NCI-H526 treated with DMSO at 0.1 percent for 48 hours (cell line): ENCODE data around the gene NCAM2.

Source experiments
- DNase-seq: peaks from one replicate; lab custom pipeline; 2025; lab: John Stamatoyannopoulos, UW

Gene NCAM2

GRCh38 chr21:21175798-21176334 is 177.7 kb downstream of the NCAM2 start:
- DNase-seq: no peak

GRCh38 chr21:21177353-21177986 is 179.3 kb downstream of the NCAM2 start:
- DNase-seq: no peak

- DNase-seq: no peak
Observed at GRCh38 chr21:21179619-21180298, 181.6 kb downstream of the NCAM2 start.

GRCh38 chr21:21182401-21183010 is 184.3 kb downstream of the NCAM2 start:
- DNase-seq: no peak

- DNase-seq: no peak
Observed at GRCh38 chr21:21183092-21183491, 184.9 kb downstream of the NCAM2 start.

GRCh38 chr21:21184771-21185528 is 186.7 kb downstream of the NCAM2 start:
- no peak for DNase-seq

GRCh38 chr21:21187579-21187978 is 189.4 kb downstream of the NCAM2 start:
- DNase-seq: no peak

GRCh38 chr21:21188513-21189195 is 190.4 kb downstream of the NCAM2 start:
- no peak for DNase-seq

GRCh38 chr21:21195417-21195943 is 197.3 kb downstream of the NCAM2 start:
- DNase-seq: no peak

- no peak for DNase-seq
Observed at GRCh38 chr21:21196087-21196486, 197.9 kb downstream of the NCAM2 start.

- DNase-seq: no peak
Observed at GRCh38 chr21:21196848-21197247, 198.6 kb downstream of the NCAM2 start.

GRCh38 chr21:21199342-21200102 is 201.3 kb downstream of the NCAM2 start:
- DNase-seq: no peak

GRCh38 chr21:21200103-21200938 is 202.1 kb downstream of the NCAM2 start:
- no peak for DNase-seq

GRCh38 chr21:21200939-21201615 is 202.9 kb downstream of the NCAM2 start:
- no peak for DNase-seq

GRCh38 chr21:21203822-21204339 is 205.7 kb downstream of the NCAM2 start:
- no peak for DNase-seq

GRCh38 chr21:21204366-21204996 is 206.3 kb downstream of the NCAM2 start:
- no peak for DNase-seq

GRCh38 chr21:21205604-21206003 is 207.4 kb downstream of the NCAM2 start:
- no peak for DNase-seq

GRCh38 chr21:21210552-21210951 is 212.3 kb downstream of the NCAM2 start:
- DNase-seq: no peak

- DNase-seq: no peak
Observed at GRCh38 chr21:21213297-21213696, 215.1 kb downstream of the NCAM2 start.
